HG03442 (cell line): ENCODE results near the gene DNAAF1.
"Not testable (repeated sequence)": the region's sequence is repeated elsewhere in the genome, so short reads cannot be mapped to it uniquely, and the experiment has no call there.

Experiments used
- ATAC-seq: cut with Tn5 transposase; IDR thresholded peaks from one replicate; pipeline ENCODE4 v1.9.1; 2021; ENCODE audit warnings: mild to moderate bottlenecking, moderate library complexity; ENCODE audit not compliant: unreplicated experiment

The DNAAF1 gene

GRCh38 chr16:84205123-84205522, 60.0 kb downstream of the DNAAF1 start:
- ATAC-seq, result not testable (repeated sequence)

GRCh38 chr16:84205976-84206691, 61.0 kb downstream of the DNAAF1 start:
- no peak for ATAC-seq

GRCh38 chr16:84207251-84207650, 62.1 kb downstream of the DNAAF1 start:
- ATAC-seq, result no peak

- ATAC-seq, result no peak
Observed at GRCh38 chr16:84207879-84208278, 62.8 kb downstream of the DNAAF1 start.

- ATAC-seq, result no peak
Observed at GRCh38 chr16:84209989-84210388, 64.9 kb downstream of the DNAAF1 start.

GRCh38 chr16:84212154-84212553, 67.0 kb downstream of the DNAAF1 start:
- ATAC-seq, result no peak

- no peak for ATAC-seq
Observed at GRCh38 chr16:84212631-84213030, 67.5 kb downstream of the DNAAF1 start.

- no peak for ATAC-seq
Observed at GRCh38 chr16:84214451-84215066, 69.5 kb downstream of the DNAAF1 start.

- no peak for ATAC-seq
Observed at GRCh38 chr16:84215531-84215930, 70.4 kb downstream of the DNAAF1 start.

GRCh38 chr16:84216144-84216543, 71.0 kb downstream of the DNAAF1 start:
- not testable (repeated sequence) for ATAC-seq

- no peak for ATAC-seq
Observed at GRCh38 chr16:84218176-84218823, 73.2 kb downstream of the DNAAF1 start.

- ATAC-seq, result no peak
Observed at GRCh38 chr16:84218956-84219355, 73.8 kb downstream of the DNAAF1 start.

- no peak for ATAC-seq
Observed at GRCh38 chr16:84220851-84221250, 75.7 kb downstream of the DNAAF1 start.

- ATAC-seq, result no peak
Observed at GRCh38 chr16:84223456-84223855, 78.3 kb downstream of the DNAAF1 start.

- no peak for ATAC-seq
Observed at GRCh38 chr16:84224554-84224953, 79.4 kb downstream of the DNAAF1 start.

GRCh38 chr16:84225126-84225525, 80.0 kb downstream of the DNAAF1 start:
- ATAC-seq, result no peak

- ATAC-seq, result no peak
Observed at GRCh38 chr16:84225571-84225970, 80.5 kb downstream of the DNAAF1 start.

- ATAC-seq, result no peak
Observed at GRCh38 chr16:84226026-84226425, 80.9 kb downstream of the DNAAF1 start.
